ENCODE data around the gene BRD2.

GRCh38 chr6:32971242-32971580 lies 2.8 kb downstream of the BRD2 start:
- TF ChIP-seq, protein P1, sequence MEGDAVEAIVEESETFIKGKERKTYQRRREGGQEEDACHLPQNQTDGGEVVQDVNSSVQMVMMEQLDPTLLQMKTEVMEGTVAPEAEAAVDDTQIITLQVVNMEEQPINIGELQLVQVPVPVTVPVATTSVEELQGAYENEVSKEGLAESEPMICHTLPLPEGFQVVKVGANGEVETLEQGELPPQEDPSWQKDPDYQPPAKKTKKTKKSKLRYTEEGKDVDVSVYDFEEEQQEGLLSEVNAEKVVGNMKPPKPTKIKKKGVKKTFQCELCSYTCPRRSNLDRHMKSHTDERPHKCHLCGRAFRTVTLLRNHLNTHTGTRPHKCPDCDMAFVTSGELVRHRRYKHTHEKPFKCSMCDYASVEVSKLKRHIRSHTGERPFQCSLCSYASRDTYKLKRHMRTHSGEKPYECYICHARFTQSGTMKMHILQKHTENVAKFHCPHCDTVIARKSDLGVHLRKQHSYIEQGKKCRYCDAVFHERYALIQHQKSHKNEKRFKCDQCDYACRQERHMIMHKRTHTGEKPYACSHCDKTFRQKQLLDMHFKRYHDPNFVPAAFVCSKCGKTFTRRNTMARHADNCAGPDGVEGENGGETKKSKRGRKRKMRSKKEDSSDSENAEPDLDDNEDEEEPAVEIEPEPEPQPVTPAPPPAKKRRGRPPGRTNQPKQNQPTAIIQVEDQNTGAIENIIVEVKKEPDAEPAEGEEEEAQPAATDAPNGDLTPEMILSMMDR (conservative IDR thresholded peaks at IDR 0.05) = no peak
- TF ChIP-seq EZH2 (IDR thresholded peaks at IDR 0.05; ENCODE audit: low read depth) = no peak

All from PC-9 (cell line).